Measurements from ENCODE around the gene TM2D1. TPM values are rescaled to one million over a fixed set of nuclear protein-coding genes. Genes with fewer than 3 reads are reported as not detected.

Gene TM2D1
- total and polyA plus RNA-seq, 10 of the 15 experiments (the other 5 are each of a cell fraction or from before 2014, with no cell fraction given), result 21.0 to 46.6 (median 36.7) TPM

- Histone ChIP-seq H3K4me2 (ENCODE audit: control insufficient read depth, insufficient read depth) (no peak overlapping the region), H3K4me1 (ENCODE audit: control insufficient read depth, insufficient read depth, low read length) (0 out of 2 replicates have a peak, but pooled peaks cover 4% of the 10 kb centered on the region), H2AFZ (ENCODE audit: control insufficient read depth, low read depth, low read length) (no peak overlapping the region), H3K79me2 (ENCODE audit: control insufficient read depth, insufficient read depth, low read length) (no peaks in the 10 kb centered on the region), H3K27me3 (replicated peaks in 1 of 2; ENCODE audit: control insufficient read depth in 2 of 2, insufficient read depth in 2 of 2, low read length in 1 of 2) (no peaks in the 10 kb centered on the region; a peak in 1 of 4 replicates), H3K4me3 (no peak overlapping the region), H4K20me1 (ENCODE audit: control insufficient read depth, insufficient read depth) (no peaks in the 10 kb centered on the region), H3K36me3 (ENCODE audit: control insufficient read depth in 2 of 2, insufficient read depth in 2 of 2, low read length in 1 of 2) (no peaks in the 10 kb centered on the region), H3K9me3 (replicated peaks; ENCODE audit: control insufficient read depth, insufficient read depth, low read length) (no peaks in the 10 kb centered on the region), H3K27ac (ENCODE audit: control insufficient read depth, insufficient read depth) (no peak overlapping the region), H3K9ac (ENCODE audit: control insufficient read depth, insufficient read depth, low read length) (no peak overlapping the region)
- no peak for TF ChIP-seq PAX5 (IDR thresholded peaks at IDR 0.05; ENCODE audit: borderline replicate concordance, low read depth, low read length)
- TF ChIP-seq SIN3A (IDR thresholded peaks at IDR 0.05; ENCODE audit: low read depth, low read length), result no peak
- TF ChIP-seq CBX3 (IDR thresholded peaks at IDR 0.05; ENCODE audit: borderline replicate concordance, low read depth), result no peak
- TF ChIP-seq BHLHE40 (IDR thresholded peaks at IDR 0.05; ENCODE audit: borderline replicate concordance in 1 of 2, low read depth in 2 of 2, low read length in 1 of 2), result no peak
- TF ChIP-seq ZNF217 (IDR thresholded peaks at IDR 0.05), result no peak
- no peak for TF ChIP-seq CTCF (IDR thresholded peaks at IDR 0.05 in 2 of 3, conservative IDR thresholded peaks at IDR 0.05 in 1 of 3; ENCODE audit: control insufficient read depth in 2 of 3, extremely low read depth in 1 of 3, insufficient read depth in 1 of 3, low read depth in 3 of 3, low read length in 3 of 3)
- no peak for TF ChIP-seq ZNF687 (IDR thresholded peaks at IDR 0.05)
- TF ChIP-seq JUNB (IDR thresholded peaks at IDR 0.05), result no peak
- no peak for TF ChIP-seq ASH2L (IDR thresholded peaks at IDR 0.05; ENCODE audit: borderline replicate concordance, low read depth)
- no peak for TF ChIP-seq SUPT20H (IDR thresholded peaks at IDR 0.05; ENCODE audit: borderline replicate concordance, control insufficient read depth, low read depth, low read length)
- TF ChIP-seq WRNIP1 (IDR thresholded peaks at IDR 0.05; ENCODE audit: borderline replicate concordance, low read depth, low read length), result no peak
- no peak for TF ChIP-seq DPF2 (IDR thresholded peaks at IDR 0.05)
- no peak for TF ChIP-seq CREB1 (IDR thresholded peaks at IDR 0.05; ENCODE audit: low read depth)
- no peak for TF ChIP-seq FOS (IDR thresholded peaks at IDR 0.05; ENCODE audit: borderline replicate concordance, extremely low read depth, insufficient read length)
- TF ChIP-seq EZH2 (IDR thresholded peaks at IDR 0.05; ENCODE audit: borderline replicate concordance, control insufficient read depth, low read depth, low read length), result no peak
- no peak for TF ChIP-seq HDAC2 (IDR thresholded peaks at IDR 0.05)
- CTCF ChIA-PET, result interaction anchor here (3.2 kb wide), 1 partner anchor 51 kb away, joined by 10 read pairs; no protein-coding TSS in a partner anchor
- FAIRE-seq (no peak), DNase-seq (ENCODE audit: low read depth, low spot score) (no peak), ATAC-seq (no peak)
- POLR2A ChIA-PET, result no interaction called here
- RAD21 ChIA-PET (ENCODE audit: unreplicated experiment), result no interaction called here
- in situ Hi-C loops (cut with MboI) (no loop called here), intact Hi-C loops (cut with micrococcal nuclease; ENCODE audit: unreplicated experiment) (loop anchor here (10.0 kb wide), 1 partner anchor 665 kb away; no protein-coding TSS in a partner anchor)
- WGBS (ENCODE audit: insufficient coverage, insufficient replicate concordance, low lambda C conversion rate, missing lambda C conversion rate), result 65% methylated on average over 11 of the region's 11 CpGs
- no TSS peak for BruUV-seq (replicated peaks)
- SMC1A ChIA-PET (ENCODE audit: uncharacterized antibody, unreplicated experiment), result interaction anchor here (1.0 to 1.2 kb wide), 3 partner anchors 20 to 141 kb away, joined by 3 read pairs; no protein-coding TSS in a partner anchor
Measured at GRCh38 chr1:61639608-61640336, 85.2 kb downstream of the TM2D1 start.

All from GM12878 (cell line).